IPS-20b (cell line): ENCODE data around the gene TNFRSF13B.
"Not testable (repeated sequence)": the region's sequence is repeated elsewhere in the genome, so short reads cannot be mapped to it uniquely, and the experiment has no call there.

Source experiments
- H3K27ac ChIP-seq: one replicate; pipeline ENCODE4 v1.5.1; 2013; ENCODE audit warnings: low read length
- H3K27me3 ChIP-seq: 2 replicates; pipeline ENCODE4 v1.6.1; 2013; ENCODE audit warnings: mild to moderate bottlenecking, low read length, inconsistent platforms; ENCODE audit not compliant: insufficient read depth
- H3K36me3 ChIP-seq: 2 replicates; pipeline ENCODE4 v1.6.1; 2013; ENCODE audit warnings: low read depth, mild to moderate bottlenecking, inconsistent platforms, low read length, moderate library complexity; ENCODE audit not compliant: insufficient read depth
- H3K4me1 ChIP-seq: 2 replicates; pipeline ENCODE4 v1.6.1; 2013; ENCODE audit warnings: mild to moderate bottlenecking, control low read depth, inconsistent platforms, low read length, moderate library complexity; ENCODE audit not compliant: insufficient read depth
- H3K4me3 ChIP-seq: 2 replicates; pipeline ENCODE4 v1.5.1; 2013; ENCODE audit warnings: mild to moderate bottlenecking, low read length, inconsistent platforms
- H3K9ac ChIP-seq: 2 replicates; pipeline ENCODE4 v1.6.1; 2013; ENCODE audit warnings: low read depth, mild to moderate bottlenecking, inconsistent platforms, low read length, moderate library complexity
- H3K9me3 ChIP-seq: 2 replicates; pipeline ENCODE4 v1.6.1; 2013; ENCODE audit warnings: mild to moderate bottlenecking, low read depth, low read length, inconsistent platforms; ENCODE audit not compliant: insufficient read depth

The TNFRSF13B gene

GRCh38 chr17:16912021-16912962 is 59.6 kb downstream of the TNFRSF13B start:
- Histone ChIP-seq H3K27me3 (no peaks in the 10 kb centered on the region), H3K27ac (no peak overlapping the region), H3K4me1 (no peaks in the 10 kb centered on the region), H3K36me3 (no peaks in the 10 kb centered on the region), H3K4me3 (no peak overlapping the region), H3K9ac (no peak overlapping the region), H3K9me3 (no peaks in the 10 kb centered on the region)

DNA sequence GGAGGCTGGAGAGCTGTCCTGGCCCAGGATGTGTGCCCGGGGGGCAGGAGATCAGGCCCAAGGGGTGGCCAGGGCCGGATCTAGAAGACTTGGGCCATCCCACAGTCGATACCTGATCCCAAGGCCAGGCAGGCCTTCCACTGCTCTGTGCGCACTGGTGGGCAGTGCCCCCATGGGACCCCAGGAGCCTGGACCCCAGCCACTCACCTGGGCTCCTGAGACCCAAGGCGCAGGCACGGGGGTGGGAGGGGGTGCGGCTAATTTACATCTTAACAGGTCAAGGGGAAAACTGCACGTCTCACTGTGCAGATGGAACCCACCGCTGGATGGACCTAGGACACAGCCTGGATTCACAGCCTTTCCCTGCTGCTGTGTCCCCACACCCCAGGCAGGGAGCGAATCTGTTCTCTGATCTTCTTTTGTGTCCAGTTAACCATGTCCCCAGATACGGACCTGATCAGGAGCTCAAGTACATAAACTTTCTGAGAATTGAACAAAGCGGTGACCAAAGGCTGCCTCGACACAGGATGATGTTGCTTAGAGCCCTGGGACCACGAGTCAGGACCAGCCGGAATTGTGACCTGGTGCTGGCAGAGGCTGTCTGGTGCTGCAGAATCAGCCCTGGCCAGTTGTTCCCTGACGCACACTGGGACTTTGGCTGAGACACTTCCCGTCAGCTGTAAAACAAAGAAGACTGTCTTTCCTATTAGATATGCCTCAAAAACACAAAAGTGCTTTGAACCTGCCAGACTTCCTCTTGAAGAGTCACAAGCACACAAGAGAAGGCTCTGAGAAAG is 60.6 kb downstream of the TNFRSF13B start:
- Histone ChIP-seq H3K36me3 (no peaks in the 10 kb centered on the region), H3K4me1 (no peaks in the 10 kb centered on the region), H3K9me3 (no peaks in the 10 kb centered on the region), H3K4me3 (no peak overlapping the region), H3K27me3 (no peaks in the 10 kb centered on the region), H3K9ac (no peak overlapping the region), H3K27ac (no peak overlapping the region)

DNA sequence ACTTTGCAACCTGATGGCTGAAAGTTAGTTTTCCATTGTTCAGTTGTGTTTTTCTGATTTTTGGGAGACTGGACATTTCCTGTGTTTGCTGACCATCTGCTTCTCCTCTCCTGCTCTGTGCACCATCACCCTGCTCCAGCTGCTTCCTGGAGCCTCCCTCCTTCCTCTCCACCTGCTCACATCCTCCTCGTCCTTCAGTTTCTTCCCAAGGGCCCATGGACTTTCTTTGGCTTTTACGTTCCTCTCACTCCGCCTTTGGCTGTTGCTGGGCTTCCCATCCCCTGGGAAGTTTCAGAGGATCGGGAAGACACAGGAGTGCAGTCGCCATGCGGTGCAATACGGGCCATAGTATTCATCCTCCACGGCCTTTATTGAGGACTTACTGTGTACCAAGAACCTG is 61.6 kb downstream of the TNFRSF13B start:
- Histone ChIP-seq H3K27me3 (no peaks in the 10 kb centered on the region), H3K36me3 (no peaks in the 10 kb centered on the region), H3K27ac (no peak overlapping the region), H3K9me3 (no peaks in the 10 kb centered on the region), H3K4me3 (no peak overlapping the region), H3K9ac (no peak overlapping the region), H3K4me1 (no peaks in the 10 kb centered on the region)

- Histone ChIP-seq H3K9me3 (no peaks in the 10 kb centered on the region), H3K4me1 (no peaks in the 10 kb centered on the region), H3K9ac (no peak overlapping the region), H3K4me3 (no peak overlapping the region), H3K27me3 (no peaks in the 10 kb centered on the region), H3K27ac (no peak overlapping the region), H3K36me3 (no peaks in the 10 kb centered on the region)
Observed at GRCh38 chr17:16909472-16910246, 62.3 kb downstream of the TNFRSF13B start.

DNA sequence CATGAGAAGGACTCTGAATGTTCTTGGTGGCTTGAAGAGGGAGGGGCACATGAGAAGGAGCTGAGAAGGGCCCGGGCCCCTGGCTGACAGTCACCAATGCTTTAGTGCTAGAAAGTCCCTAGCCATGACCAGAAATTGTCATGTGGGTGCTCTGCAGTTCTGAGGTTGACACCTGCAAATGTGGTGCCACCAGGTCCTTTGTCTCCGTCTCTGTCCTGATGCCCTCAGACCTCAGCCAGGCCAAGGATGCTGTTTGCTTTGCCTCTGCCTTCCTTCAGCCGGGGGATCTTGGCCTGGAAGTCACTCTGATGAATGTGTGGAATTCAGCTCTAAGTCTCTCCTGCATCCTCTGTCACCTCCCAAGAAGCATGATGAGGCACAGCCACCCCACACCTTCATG is 63.6 kb downstream of the TNFRSF13B start:
- Histone ChIP-seq H3K4me1 (no peaks in the 10 kb centered on the region), H3K27ac (no peak overlapping the region), H3K9ac (no peak overlapping the region), H3K9me3 (no peaks in the 10 kb centered on the region), H3K27me3 (no peaks in the 10 kb centered on the region), H3K4me3 (no peak overlapping the region), H3K36me3 (no peaks in the 10 kb centered on the region)

- Histone ChIP-seq H3K9ac (no peak overlapping the region), H3K4me3 (no peak overlapping the region), H3K9me3 (no peaks in the 10 kb centered on the region), H3K27me3 (no peaks in the 10 kb centered on the region), H3K27ac (no peak overlapping the region), H3K36me3 (no peaks in the 10 kb centered on the region), H3K4me1 (peaks cover 1% of the 10 kb centered on the region; the same call in 1 of the 2 replicates)
Observed at GRCh38 chr17:16906680-16907079, 65.2 kb downstream of the TNFRSF13B start.

DNA sequence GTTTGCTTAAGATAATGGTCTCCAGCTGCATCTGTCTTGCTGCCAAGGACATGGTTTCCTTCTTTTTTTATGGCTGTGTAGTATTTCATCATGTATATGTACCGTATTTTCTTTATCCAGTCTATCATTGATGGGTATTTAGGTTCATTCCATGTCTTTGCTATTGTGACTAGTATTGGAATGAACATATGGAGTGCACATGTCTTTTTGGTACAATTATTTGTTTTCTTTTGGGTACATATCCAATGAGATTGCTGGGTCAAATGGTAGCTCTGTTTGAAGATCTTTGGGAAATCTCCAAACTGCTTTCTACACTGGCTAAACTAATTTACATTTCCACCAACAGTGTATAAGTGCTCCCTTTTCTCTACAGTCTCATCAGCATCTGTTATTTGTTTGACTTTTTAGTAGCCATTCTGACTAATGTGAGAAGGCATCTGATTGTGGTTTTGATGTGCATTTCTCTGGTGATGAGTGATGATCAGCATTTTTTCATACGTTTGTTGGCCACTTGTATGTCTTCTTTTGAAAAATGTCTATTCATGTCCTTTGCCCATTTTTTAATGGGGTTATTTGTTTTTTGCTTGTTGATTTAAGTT is 66.2 kb downstream of the TNFRSF13B start:
- H3K36me3 ChIP-seq, result no peaks in the 10 kb centered on the region
- no peak overlapping the region for H3K4me3 ChIP-seq
- peaks cover 6% of the 10 kb centered on the region; the same call in 1 of the 2 replicates for H3K4me1 ChIP-seq
- H3K9ac ChIP-seq, result no peak overlapping the region
- H3K27ac ChIP-seq, result no peak overlapping the region
- H3K9me3 ChIP-seq, result no peaks in the 10 kb centered on the region
- H3K27me3 ChIP-seq, result no peaks in the 10 kb centered on the region

- H3K4me3 ChIP-seq, H3K36me3 ChIP-seq, H3K9ac ChIP-seq, H3K9me3 ChIP-seq, H3K4me1 ChIP-seq, H3K27me3 ChIP-seq, H3K27ac ChIP-seq: not testable (repeated sequence)
Observed at GRCh38 chr17:16903070-16903469, 68.8 kb downstream of the TNFRSF13B start.

GRCh38 chr17:16900288-16900882 is 71.5 kb downstream of the TNFRSF13B start:
- no peaks in the 10 kb centered on the region for H3K36me3 ChIP-seq
- H3K4me1 ChIP-seq, result peaks cover 6% of the 10 kb centered on the region; the same call in 1 of the 2 replicates
- no peak overlapping the region for H3K9ac ChIP-seq
- no peaks in the 10 kb centered on the region for H3K9me3 ChIP-seq
- no peak overlapping the region for H3K4me3 ChIP-seq
- H3K27ac ChIP-seq, result no peak overlapping the region
- H3K27me3 ChIP-seq, result no peaks in the 10 kb centered on the region

DNA sequence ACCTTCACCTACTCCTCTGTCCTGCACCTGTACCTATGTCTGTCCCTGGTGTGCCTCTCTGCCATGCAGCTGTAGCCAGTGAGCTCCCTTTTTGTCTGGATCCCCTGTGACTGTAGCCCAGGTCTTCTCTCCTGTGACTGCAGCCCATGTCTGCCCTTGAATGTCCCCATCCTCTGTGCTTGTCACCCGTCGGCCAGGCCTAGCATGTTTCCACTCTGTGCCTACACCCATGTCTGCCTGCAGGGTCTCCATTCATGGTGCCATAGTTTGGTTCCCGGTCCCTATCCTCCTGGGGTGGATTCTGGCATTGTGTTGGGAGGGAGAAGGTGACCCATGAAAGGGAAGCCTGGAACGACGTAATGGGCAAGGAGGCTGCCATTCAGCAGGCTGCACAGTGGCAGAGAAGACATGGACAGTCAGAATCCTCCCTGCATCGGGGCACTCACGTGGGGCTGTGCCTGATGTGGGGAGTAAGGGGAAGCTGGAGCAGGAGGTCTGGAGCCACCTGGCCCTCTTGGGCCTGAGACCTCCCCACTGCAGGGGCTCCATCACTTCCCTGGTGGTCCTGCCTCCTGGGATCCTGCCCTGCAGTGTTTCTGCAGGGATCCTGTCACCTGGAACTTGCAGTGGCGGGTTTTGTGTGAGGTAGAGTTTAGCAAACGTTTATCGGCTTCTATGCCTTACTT is 74.6 kb downstream of the TNFRSF13B start:
- H3K27me3 ChIP-seq, H3K4me3 ChIP-seq: not testable (repeated sequence)

More for the DNA sequence above, 74.6 kb downstream of the TNFRSF13B start:
- not testable (repeated sequence) for H3K9me3 ChIP-seq, H3K9ac ChIP-seq, H3K27ac ChIP-seq, H3K36me3 ChIP-seq, H3K4me1 ChIP-seq
